GM12878 (cell line): ENCODE data around the gene SRCIN1. TPM values are rescaled to one million over a fixed set of nuclear protein-coding genes. Genes with fewer than 3 reads are reported as not detected.

ENCODE experiments used
- ATAC-seq: fragments of 200-7000 bp; cut with Tn5 transposase; 3 replicates; pipeline ENCODE4 v1.9.1; 2020; ENCODE audit warnings: mild to moderate bottlenecking, moderate library complexity
- BruUV-seq: library from RNA; stranded (reverse); fragments of 400-500 nt; replicated peaks from 2 replicates; lab custom pipeline; 2021; lab: Mats Ljungman, UMichigan
- CTCF ChIA-PET: fragments of 300-600 bp; sonication (Branson Sonifier 250); formaldehyde crosslinking; extraction: SDS; loops from one replicate; lab custom pipeline; 2021; ENCODE audit warnings: inconsistent platforms; lab: Yijun Ruan, JAX
- POLR2A ChIA-PET: fragments of 350-600 bp; formaldehyde crosslinking; extraction: SDS; loops from one replicate; lab custom pipeline; 2021; ENCODE audit warnings: inconsistent platforms; lab: Charles Lee
- RAD21 ChIA-PET: fragments of 300-600 bp; sonication (Branson Sonifier 250); formaldehyde crosslinking; loops from one replicate; lab custom pipeline; 2023; ENCODE audit warnings: antibody characterized with exemption; ENCODE audit not compliant: unreplicated experiment; lab: Charles Lee
- SMC1A ChIA-PET: fragments of 300-600 bp; sonication (Branson Sonifier 250); formaldehyde crosslinking; loops from one replicate; lab custom pipeline; 2023; ENCODE audit not compliant: unreplicated experiment, uncharacterized antibody; lab: Charles Lee
- DNase-seq: peaks from one replicate; pipeline ENCODE4 v3.0.0-alpha.2; 2011; ENCODE audit warnings: low read depth, low spot score
- FAIRE-seq: peaks from 3 replicates; lab custom pipeline; 2011; peaks lifted over from hg19 to GRCh38; lab: Jason Lieb, UNC
- H2AFZ ChIP-seq: 2 replicates; pipeline ENCODE4 v1.6.0; 2011; ENCODE audit warnings: low read depth, low read length, control low read depth; ENCODE audit not compliant: control insufficient read depth
- H3K27ac ChIP-seq: 2 replicates; pipeline ENCODE4 v1.5.1; 2011; ENCODE audit warnings: control low read depth; ENCODE audit not compliant: control insufficient read depth, insufficient read depth
- H3K27me3 ChIP-seq, 2 experiments: replicated peaks in 1 of 2; 2 replicates each; pipeline versions ENCODE4 v1.6.0 to v1.6.1; 2011; ENCODE audit warnings: low read length in 1 of 2; ENCODE audit not compliant: control insufficient read depth in 2 of 2, insufficient read depth in 2 of 2
- H3K36me3 ChIP-seq, 2 experiments: 2 replicates each; pipeline ENCODE4 v1.5.1; 2011; ENCODE audit warnings: low read length in 1 of 2; ENCODE audit not compliant: control insufficient read depth in 2 of 2, insufficient read depth in 2 of 2
- H3K4me1 ChIP-seq: 2 replicates; pipeline ENCODE4 v1.6.1; 2011; ENCODE audit warnings: mild to moderate bottlenecking, low read length, moderate library complexity, mixed read lengths; ENCODE audit not compliant: control insufficient read depth, insufficient read depth
- H3K4me2 ChIP-seq: 2 replicates; pipeline ENCODE4 v1.6.0; 2011; ENCODE audit warnings: control low read depth; ENCODE audit not compliant: control insufficient read depth, insufficient read depth
- H3K4me3 ChIP-seq: fragments of 200-600 bp; sonication (generic); 2 replicates; pipeline ENCODE4 v1.5.1; 2016
- H3K79me2 ChIP-seq: 2 replicates; pipeline ENCODE4 v1.6.0; 2011; ENCODE audit warnings: low read length; ENCODE audit not compliant: control insufficient read depth, insufficient read depth
- H3K9ac ChIP-seq: 2 replicates; pipeline ENCODE4 v1.8.0; 2011; ENCODE audit warnings: low read length, control low read depth, mixed read lengths; ENCODE audit not compliant: control insufficient read depth, insufficient read depth
- H3K9me3 ChIP-seq: replicated peaks from 3 replicates; pipeline ENCODE4 v1.5.1; 2011; ENCODE audit warnings: mild to moderate bottlenecking, low read length; ENCODE audit not compliant: control insufficient read depth, insufficient read depth
- H4K20me1 ChIP-seq: 2 replicates; pipeline ENCODE4 v1.6.0; 2011; ENCODE audit not compliant: control insufficient read depth, insufficient read depth
- BCLAF1 ChIP-seq: fragments of 450-650 bp; IDR thresholded peaks from 2 replicates; pipeline ENCODE4 v1.6.1; 2017; ENCODE audit warnings: antibody characterized with exemption, mild to moderate bottlenecking, moderate library complexity
- KAT2A ChIP-seq: conservative IDR thresholded peaks from 2 replicates; pipeline ENCODE4 v1.6.1; 2011; ENCODE audit warnings: low read depth, low read length; ENCODE audit not compliant: control insufficient read depth
- MTA2 ChIP-seq: fragments of 450-650 bp; IDR thresholded peaks from 2 replicates; pipeline ENCODE4 v1.6.1; 2016; ENCODE audit warnings: low read depth, mild to moderate bottlenecking, moderate library complexity
- NBN ChIP-seq: fragments of 450-650 bp; IDR thresholded peaks from 2 replicates; pipeline ENCODE4 v1.6.1; 2016
- PAX8 ChIP-seq: fragments of 450-650 bp; IDR thresholded peaks from 2 replicates; pipeline ENCODE4 v1.6.1; 2017; ENCODE audit warnings: mild to moderate bottlenecking, moderate library complexity
- REST ChIP-seq: IDR thresholded peaks from 2 replicates; pipeline ENCODE4 v1.6.1; 2012; ENCODE audit warnings: mild to moderate bottlenecking, low read depth, low read length
- SIX5 ChIP-seq: IDR thresholded peaks from 2 replicates; pipeline ENCODE4 v1.6.1; 2011; ENCODE audit warnings: mild to moderate bottlenecking, low read depth, low read length, moderate library complexity; ENCODE audit not compliant: severe bottlenecking
- ZBTB11 ChIP-seq: fragments of 450-650 bp; formaldehyde crosslinking; IDR thresholded peaks from 2 replicates; pipeline ENCODE4 v1.5.0; 2022; ENCODE audit warnings: mild to moderate bottlenecking, missing genetic modification characterization
- ZNF24 ChIP-seq: fragments of 450-650 bp; IDR thresholded peaks from 2 replicates; pipeline ENCODE4 v1.6.1; 2017; ENCODE audit warnings: antibody characterized with exemption, mild to moderate bottlenecking
- WGBS: methylation state at CpG from one replicate; pipeline ENCODE4 v1.1.6; 2016; ENCODE audit warnings: low lambda C conversion rate; ENCODE audit not compliant: insufficient replicate concordance, insufficient coverage; ENCODE audit errors: missing lambda C conversion rate; 5-methylcytosine and 5-hydroxymethylcytosine counted together
- in situ Hi-C: fragments of 300-500 bp; cut with MboI; formaldehyde crosslinking; loops from 9 replicates; pipeline ENCODE4 v1.14.3; 2018; ENCODE audit warnings: mixed read lengths
- intact Hi-C: fragments of 100-400 bp; cut with micrococcal nuclease; formaldehyde crosslinking; loops from one replicate; pipeline ENCODE4 v1.14.2; 2022; ENCODE audit not compliant: unreplicated experiment
- polyA plus RNA-seq, 11 experiments: library from polyadenylated mRNA; depleted of rRNA in 4 of 11; unstranded in 6 of 11; stranded (reverse) in 5 of 11; fragments of >200 nt; fragmentation: Nextera tagmentation in 4 of 11; fragmentation: Illumina TruSeq in 1 of 11; extraction: Ambion mirVana in 4 of 11; extraction: Trizol in 1 of 11; gene quantifications; 1 replicate in 1 of 11; 2 replicates in 10 of 11; pipeline versions ENCODE4 v1.2.1 to v1.2.3, GENCODE V29; 2011 to 2016; ENCODE audit warnings: inconsistent platforms in 2 of 11, missing spikeins in 2 of 11, low read depth in 1 of 11
- total RNA-seq, 4 experiments: library from RNA; depleted of rRNA in 3 of 4; stranded (reverse); fragments of >200 nt in 3 of 4; fragmentation: Illumina TruSeq in 1 of 4; extraction: Trizol in 1 of 4; gene quantifications; 2 replicates each; pipeline versions ENCODE4 v1.2.1 to v1.2.3, GENCODE V29; 2013 to 2021

The SRCIN1 gene
- total and polyA plus RNA-seq, 10 of the 15 experiments (the other 5 are each of a cell fraction or from before 2014, with no cell fraction given): under 0.01 to 0.74 (median 0.20) TPM; not detected in 3

GRCh38 chr17:38533241-38533640 lies 72.5 kb downstream of the SRCIN1 start:
- no TSS peak for BruUV-seq

More at GRCh38 chr17:38533241-38533640, 72.5 kb downstream of the SRCIN1 start:
- Histone ChIP-seq H3K27ac (no peak overlapping the region), H3K9me3 (no peaks in the 10 kb centered on the region), H3K27me3 (no peaks in the 10 kb centered on the region; a peak in 1 of 4 replicates), H3K79me2 (no peaks in the 10 kb centered on the region), H3K4me2 (no peak overlapping the region), H3K36me3 (no peaks in the 10 kb centered on the region), H3K4me3 (no peak overlapping the region), H2AFZ (no peak overlapping the region), H3K9ac (no peak overlapping the region), H4K20me1 (no peaks in the 10 kb centered on the region), H3K4me1 (no peaks in the 10 kb centered on the region)
- ChIA-PET SMC1A (no interaction called here), POLR2A (no interaction called here), RAD21 (interaction anchor here (0.6 kb wide), 1 partner anchor 344 kb away, joined by 3 read pairs; no protein-coding TSS in a partner anchor), CTCF (no interaction called here)
- ATAC-seq (no peak), DNase-seq (no peak), FAIRE-seq (no peak)
- intact Hi-C loops: no loop called here
- TF ChIP-seq ZBTB11 (no peak), ZNF24 (no peak), SIX5 (no peak), REST (no peak), PAX8 (no peak), NBN (no peak), KAT2A (no peak), MTA2 (no peak), BCLAF1 (no peak)
- in situ Hi-C loops: no loop called here
- 51% methylated on average over 6 of the region's 9 CpGs for WGBS
